C4-2B (cell line): ENCODE data around the gene LUM.

Experiments
- H3K27ac ChIP-seq: fragments of 450-650 bp; 2 replicates; pipeline ENCODE4 v1.5.1; 2017
- ZFX ChIP-seq: fragments of 450-650 bp; IDR thresholded peaks from 2 replicates; pipeline ENCODE4 v1.6.1; 2017
- TF ChIP-seq, protein P1 (sequence below): fragments of 450-650 bp; conservative IDR thresholded peaks from 2 replicates; pipeline ENCODE4 v1.5.1; 2017; ENCODE audit warnings: mild to moderate bottlenecking

Gene LUM

DNA sequence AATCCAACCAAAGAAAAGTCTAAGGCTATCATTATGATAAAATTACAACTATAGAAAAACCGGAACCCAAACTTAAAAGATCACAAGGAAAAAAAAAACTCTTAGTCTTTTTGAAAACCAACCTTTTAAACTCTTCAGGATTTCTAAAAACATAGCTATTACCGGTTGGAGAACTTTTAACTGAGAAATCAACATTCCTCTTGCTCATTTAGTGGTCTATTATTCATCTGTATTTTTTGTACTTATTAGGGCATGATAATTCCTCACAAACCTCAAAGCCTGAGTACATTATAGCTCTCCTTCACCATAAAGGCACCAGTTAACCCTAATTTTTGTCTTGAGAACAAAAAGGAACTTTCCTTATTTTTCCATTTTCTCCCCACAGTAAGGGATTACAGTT, 10.4 kb downstream of the LUM start:
- TF ChIP-seq, protein P1, sequence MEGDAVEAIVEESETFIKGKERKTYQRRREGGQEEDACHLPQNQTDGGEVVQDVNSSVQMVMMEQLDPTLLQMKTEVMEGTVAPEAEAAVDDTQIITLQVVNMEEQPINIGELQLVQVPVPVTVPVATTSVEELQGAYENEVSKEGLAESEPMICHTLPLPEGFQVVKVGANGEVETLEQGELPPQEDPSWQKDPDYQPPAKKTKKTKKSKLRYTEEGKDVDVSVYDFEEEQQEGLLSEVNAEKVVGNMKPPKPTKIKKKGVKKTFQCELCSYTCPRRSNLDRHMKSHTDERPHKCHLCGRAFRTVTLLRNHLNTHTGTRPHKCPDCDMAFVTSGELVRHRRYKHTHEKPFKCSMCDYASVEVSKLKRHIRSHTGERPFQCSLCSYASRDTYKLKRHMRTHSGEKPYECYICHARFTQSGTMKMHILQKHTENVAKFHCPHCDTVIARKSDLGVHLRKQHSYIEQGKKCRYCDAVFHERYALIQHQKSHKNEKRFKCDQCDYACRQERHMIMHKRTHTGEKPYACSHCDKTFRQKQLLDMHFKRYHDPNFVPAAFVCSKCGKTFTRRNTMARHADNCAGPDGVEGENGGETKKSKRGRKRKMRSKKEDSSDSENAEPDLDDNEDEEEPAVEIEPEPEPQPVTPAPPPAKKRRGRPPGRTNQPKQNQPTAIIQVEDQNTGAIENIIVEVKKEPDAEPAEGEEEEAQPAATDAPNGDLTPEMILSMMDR, result no peak
- TF ChIP-seq ZFX, result no peak
- no peak overlapping the region for H3K27ac ChIP-seq

DNA sequence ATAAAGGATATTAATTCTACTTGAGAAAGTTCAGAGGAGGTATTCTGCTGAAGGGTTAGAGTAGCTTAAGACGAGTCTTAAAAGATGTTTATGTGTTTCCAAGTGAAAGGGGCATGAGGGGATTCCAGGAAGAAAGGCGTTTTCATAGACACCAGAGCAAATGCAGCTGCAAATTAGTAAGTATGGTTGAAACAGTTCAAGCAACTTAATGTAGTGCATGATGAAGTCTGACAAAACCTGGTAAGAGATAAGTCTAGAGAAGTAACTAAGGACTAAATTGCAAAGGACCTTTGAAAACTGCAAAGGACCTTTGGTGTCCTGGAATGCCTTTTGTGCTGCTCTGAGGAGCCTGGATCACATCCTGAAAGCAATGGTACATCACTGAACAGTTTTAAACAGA, 11.5 kb downstream of the LUM start:
- TF ChIP-seq, protein P1, result no peak
- no peak for TF ChIP-seq ZFX
- H3K27ac ChIP-seq, result no peak overlapping the region

DNA sequence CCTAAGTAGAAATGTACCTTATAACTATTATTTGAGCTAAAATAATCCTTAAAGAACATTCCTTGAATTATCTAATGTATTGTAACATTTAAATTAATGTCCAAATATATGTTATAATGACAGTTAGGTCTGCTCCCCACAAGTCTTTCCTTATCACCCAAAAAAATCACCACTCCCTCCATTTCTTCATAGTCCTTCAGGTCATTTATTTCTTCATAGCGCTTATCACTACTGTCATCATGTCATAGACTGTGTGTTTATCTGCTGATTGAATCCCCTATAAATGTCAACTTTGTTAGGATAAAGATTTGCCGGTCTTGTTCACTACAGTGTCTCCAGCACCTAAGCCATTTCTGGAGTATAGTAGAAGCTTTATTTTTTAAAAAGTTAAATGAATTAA, 12.0 kb downstream of the LUM start:
- no peak for TF ChIP-seq ZFX
- TF ChIP-seq, protein P1, result no peak
- H3K27ac ChIP-seq, result no peak overlapping the region

DNA sequence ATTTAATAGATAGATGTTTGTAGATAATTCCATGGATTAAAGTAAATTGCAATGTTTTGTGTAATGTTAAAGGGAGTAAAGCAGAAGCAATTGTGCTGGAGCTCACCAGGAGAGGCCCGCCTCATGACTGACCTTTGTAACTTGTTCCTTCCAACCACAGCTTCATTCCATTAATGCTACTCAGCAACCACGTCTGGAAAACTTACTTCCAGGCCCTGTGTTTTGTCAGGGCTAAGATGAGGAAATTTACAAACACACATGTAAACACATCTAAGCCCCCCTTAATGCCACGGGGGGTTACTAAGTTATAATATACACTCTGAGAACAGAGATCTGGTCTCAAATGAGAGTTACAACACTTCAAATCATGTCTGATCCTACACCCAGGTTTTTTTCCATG, 12.4 kb downstream of the LUM start:
- TF ChIP-seq, protein P1, result no peak
- TF ChIP-seq ZFX, result no peak
- H3K27ac ChIP-seq, result no peak overlapping the region

DNA sequence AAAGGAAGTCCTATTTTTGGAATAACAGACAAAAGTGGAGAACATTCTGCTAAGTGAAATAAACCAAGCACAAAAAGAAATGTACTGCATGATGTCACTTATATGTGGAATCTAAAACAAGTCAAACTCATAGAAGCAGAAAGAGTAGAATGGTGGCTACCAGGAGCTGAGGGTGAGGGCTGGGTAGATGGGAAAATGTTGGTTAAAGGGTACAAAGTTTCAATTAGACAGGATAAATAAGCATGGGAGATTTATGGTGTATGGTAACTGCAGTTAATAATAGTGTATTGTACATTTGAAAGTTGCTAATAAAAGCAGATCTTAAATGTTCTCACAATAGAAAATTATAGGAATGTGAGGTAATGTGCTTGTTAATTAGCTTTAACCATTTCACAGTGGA, 12.8 kb downstream of the LUM start:
- no peak overlapping the region for H3K27ac ChIP-seq

DNA sequence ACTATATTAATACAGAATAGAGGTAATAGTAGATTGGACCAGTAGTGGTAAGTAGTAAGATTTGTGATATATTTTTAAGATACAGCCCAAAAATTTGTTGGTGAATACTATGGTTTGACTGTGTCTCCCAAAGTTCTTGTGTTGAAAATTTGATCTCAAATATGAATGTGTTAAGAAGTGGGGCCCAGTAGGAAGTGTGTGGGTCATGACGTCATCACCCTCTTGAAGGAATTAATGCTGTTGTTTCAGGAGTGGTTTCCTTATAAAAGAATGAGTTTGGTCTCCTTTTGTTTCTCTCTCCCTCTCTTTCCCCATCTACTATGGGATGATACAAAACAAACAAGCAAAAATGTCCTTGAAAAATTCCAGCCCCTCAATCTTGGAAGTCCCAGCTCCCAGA, 16.3 kb downstream of the LUM start:
- TF ChIP-seq, protein P1, result no peak
- no peak for TF ChIP-seq ZFX
- no peak overlapping the region for H3K27ac ChIP-seq

More for the DNA sequence above, 12.8 kb downstream of the LUM start:
- TF ChIP-seq, protein P1, result no peak
- TF ChIP-seq ZFX, result no peak

DNA sequence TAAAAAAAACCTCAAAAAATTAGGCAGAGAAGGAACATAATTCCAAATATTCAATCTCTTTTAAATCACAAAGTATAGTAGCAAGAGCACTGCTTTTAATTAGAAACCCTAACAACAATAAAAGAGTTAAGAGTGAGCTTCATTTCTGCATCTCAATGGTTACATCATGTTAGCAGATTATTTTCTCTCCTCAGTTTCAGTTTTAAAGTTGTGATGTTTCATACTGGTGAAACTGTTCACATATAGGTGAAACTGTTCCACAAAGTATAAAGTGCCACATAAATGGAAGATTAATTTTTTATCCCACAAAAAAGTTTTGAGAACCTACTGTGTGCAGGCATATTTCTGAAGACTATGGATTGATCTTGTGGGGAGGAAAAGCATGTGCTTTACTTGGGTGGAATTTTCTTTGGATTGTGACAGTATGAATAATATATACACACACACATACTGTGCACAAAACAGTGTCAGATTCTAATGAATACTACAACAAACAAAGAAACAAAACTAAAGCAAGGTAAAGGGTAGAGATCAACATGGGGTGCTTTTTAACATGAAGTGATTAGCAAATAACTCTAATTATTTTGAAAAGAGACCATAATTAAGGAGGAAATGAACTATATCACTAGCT, 17.1 kb downstream of the LUM start:
- H3K27ac ChIP-seq, result no peak overlapping the region
- TF ChIP-seq, protein P1, result no peak
- no peak for TF ChIP-seq ZFX
